NCI-H187 (cell line): ENCODE results near the gene WDR48.

Source experiments
- DNase-seq, 2 experiments: peaks; one replicate each; lab custom pipeline; 2025; lab: John Stamatoyannopoulos, UW

WDR48 gene

GRCh38 chr3:39064646-39065045 lies 12.8 kb downstream of the WDR48 start:
- no peak for DNase-seq

GRCh38 chr3:39065197-39065596 lies 13.4 kb downstream of the WDR48 start:
- no peak for DNase-seq

- DNase-seq: no peak
Measured at GRCh38 chr3:39067286-39067685, 15.5 kb downstream of the WDR48 start.

GRCh38 chr3:39068556-39068955 lies 16.7 kb downstream of the WDR48 start:
- DNase-seq: no peak

- DNase-seq: no peak
Measured at GRCh38 chr3:39075910-39076309, 24.1 kb downstream of the WDR48 start.

- DNase-seq: no peak
Measured at GRCh38 chr3:39079530-39079929, 27.7 kb downstream of the WDR48 start.

- DNase-seq: no peak
Measured at GRCh38 chr3:39080026-39080425, 28.2 kb downstream of the WDR48 start.

GRCh38 chr3:39082666-39083313 lies 31.0 kb downstream of the WDR48 start:
- no peak for DNase-seq

GRCh38 chr3:39086144-39086543 lies 34.3 kb downstream of the WDR48 start:
- DNase-seq: no peak

- DNase-seq: no peak
Measured at GRCh38 chr3:39088456-39088855, 36.6 kb downstream of the WDR48 start.

GRCh38 chr3:39088889-39089288 lies 37.1 kb downstream of the WDR48 start:
- DNase-seq: no peak

- DNase-seq: no peak
Measured at GRCh38 chr3:39090922-39091321, 39.1 kb downstream of the WDR48 start.

GRCh38 chr3:39094851-39095677 lies 43.2 kb downstream of the WDR48 start:
- no peak for DNase-seq

- DNase-seq: no peak
Measured at GRCh38 chr3:39095778-39096177, 44.0 kb downstream of the WDR48 start.

- no peak for DNase-seq
Measured at GRCh38 chr3:39096775-39097174, 45.0 kb downstream of the WDR48 start.

- no peak for DNase-seq
Measured at GRCh38 chr3:39097716-39098472, 46.1 kb downstream of the WDR48 start.

GRCh38 chr3:39098473-39099000 lies 46.7 kb downstream of the WDR48 start:
- no peak for DNase-seq

GRCh38 chr3:39099242-39099641 lies 47.4 kb downstream of the WDR48 start:
- DNase-seq: no peak

GRCh38 chr3:39099738-39100499 lies 48.1 kb downstream of the WDR48 start:
- no peak for DNase-seq

GRCh38 chr3:39100500-39100886 lies 48.7 kb downstream of the WDR48 start:
- no peak for DNase-seq

GRCh38 chr3:39101022-39101689 lies 49.3 kb downstream of the WDR48 start:
- no peak for DNase-seq
